ENCODE results near the gene HTR2A.

- TF ChIP-seq CTCF (IDR thresholded peaks at IDR 0.05) = no peak
- no peak for TF ChIP-seq POLR2A (IDR thresholded peaks at IDR 0.05)
Observed at GRCh38 chr13:46913757-46914156, 16.9 kb upstream of the HTR2A start.
